HepG2 (cell line): ENCODE data around the gene CNBD2. TPM values are rescaled to one million over a fixed set of nuclear protein-coding genes. Genes with fewer than 3 reads are reported as not detected.
A peak's percentile ranks its signal among the peaks of the same experiment; 100 is the strongest.

ENCODE experiments used
- CC2D1A ChIP-seq: sonication (generic); formaldehyde crosslinking; IDR thresholded peaks from 2 replicates; pipeline ENCODE4 v1.8.1; 2023; ENCODE audit warnings: mild to moderate bottlenecking, missing genetic modification reagents
- FOSL1 ChIP-seq: sonication (generic); formaldehyde crosslinking; IDR thresholded peaks from 2 replicates; pipeline ENCODE4 v1.9.0; 2021; ENCODE audit warnings: missing genetic modification reagents, borderline replicate concordance
- FOXC1 ChIP-seq: sonication (generic); formaldehyde crosslinking; IDR thresholded peaks from 2 replicates; pipeline ENCODE4 v1.8.0; 2022; ENCODE audit warnings: mild to moderate bottlenecking, missing genetic modification reagents, borderline replicate concordance
- GFI1 ChIP-seq: sonication (generic); formaldehyde crosslinking; IDR thresholded peaks from 2 replicates; pipeline ENCODE4 v1.5.0; 2020; ENCODE audit warnings: missing genetic modification reagents, mild to moderate bottlenecking, borderline replicate concordance
- HMG20B ChIP-seq: conservative IDR thresholded peaks from 2 replicates; pipeline ENCODE4 v1.6.1; 2016; ENCODE audit warnings: missing genetic modification reagents, missing compliant biosample characterization
- HNF4A ChIP-seq: sonication (generic); formaldehyde crosslinking; IDR thresholded peaks from 2 replicates; pipeline ENCODE4 v1.4.0; 2020; ENCODE audit warnings: missing genetic modification reagents
- LRRFIP1 ChIP-seq: sonication (generic); formaldehyde crosslinking; conservative IDR thresholded peaks from 2 replicates; pipeline ENCODE4 v1.4.0; 2020; ENCODE audit warnings: missing genetic modification reagents
- POGZ ChIP-seq: sonication (generic); formaldehyde crosslinking; IDR thresholded peaks from 2 replicates; pipeline ENCODE4 v1.4.0; 2020; ENCODE audit warnings: mild to moderate bottlenecking, missing genetic modification reagents
- SMYD3 ChIP-seq: sonication (generic); formaldehyde crosslinking; IDR thresholded peaks from 2 replicates; pipeline ENCODE4 v1.8.1; 2023; ENCODE audit warnings: mild to moderate bottlenecking, missing genetic modification reagents
- THAP7 ChIP-seq: sonication (generic); formaldehyde crosslinking; IDR thresholded peaks from 2 replicates; pipeline ENCODE4 v1.8.1; 2023; ENCODE audit warnings: mild to moderate bottlenecking, missing genetic modification reagents
- ZBTB37 ChIP-seq: sonication (generic); formaldehyde crosslinking; IDR thresholded peaks from 2 replicates; pipeline ENCODE4 v1.4.0; 2020; ENCODE audit warnings: mild to moderate bottlenecking, missing genetic modification reagents
- ZNF646 ChIP-seq: sonication (generic); formaldehyde crosslinking; IDR thresholded peaks from 2 replicates; pipeline ENCODE4 v1.9.0; 2021; ENCODE audit warnings: mild to moderate bottlenecking, missing genetic modification reagents
- ZNF703 ChIP-seq: sonication (generic); formaldehyde crosslinking; IDR thresholded peaks from 2 replicates; pipeline ENCODE4 v1.5.1; 2020; ENCODE audit warnings: missing genetic modification reagents, mild to moderate bottlenecking, moderate library complexity, borderline replicate concordance
- ZNF761 ChIP-seq: sonication (generic); formaldehyde crosslinking; conservative IDR thresholded peaks from 2 replicates; pipeline ENCODE4 v1.4.0; 2020; ENCODE audit warnings: mild to moderate bottlenecking, missing genetic modification reagents
- ZNF850 ChIP-seq: sonication (generic); formaldehyde crosslinking; conservative IDR thresholded peaks from 2 replicates; pipeline ENCODE4 v1.9.0; 2021; ENCODE audit warnings: mild to moderate bottlenecking, missing genetic modification reagents
- ZSCAN21 ChIP-seq: sonication (generic); formaldehyde crosslinking; IDR thresholded peaks from 2 replicates; pipeline ENCODE4 v1.8.0; 2022; ENCODE audit warnings: mild to moderate bottlenecking, missing genetic modification reagents, moderate library complexity, borderline replicate concordance
- polyA plus RNA-seq, 8 experiments: library from polyadenylated mRNA; depleted of rRNA in 3 of 8; stranded (reverse) in 7 of 8; unstranded in 1 of 8; fragments of >200 nt; fragmentation: Illumina TruSeq in 4 of 8; extraction: Trizol in 4 of 8; gene quantifications; 2 replicates each; pipeline versions ENCODE4 v1.2.1 to v1.2.3, GENCODE V29; 2011 to 2016; ENCODE audit warnings: low read depth in 4 of 8, missing spikeins in 1 of 8, mixed read lengths in 1 of 8; ENCODE audit not compliant: insufficient read depth in 1 of 8
- total RNA-seq, 5 experiments: library from RNA; depleted of rRNA; stranded (reverse); fragments of >200 nt; fragmentation: Illumina TruSeq; extraction: Trizol; gene quantifications; 2 replicates each; pipeline ENCODE4 v1.2.3, GENCODE V29; 2016; ENCODE audit warnings: low read depth in 1 of 5

CNBD2 gene
- total and polyA plus RNA-seq, 2 of the 13 experiments (the other 11 are each of a cell fraction or from before 2014, with no cell fraction given) = 12.4 to 22.8 TPM

- TF ChIP-seq SMYD3 (CRISPR knock-in tag) (no peak; the same call in 1 of the 2 replicates), ZNF761 (0 out of 2 replicates have a peak, but pooled peaks have one; percentile 64), FOSL1 (no peak), ZNF850 (no peak; the same call in 1 of the 2 replicates), ZNF703 (no peak; the same call in 1 of the 2 replicates), HNF4A (no peak), CC2D1A (CRISPR knock-in tag) (no peak), HMG20B (CRISPR knock-in tag) (0 out of 2 replicates have a peak, but pooled peaks have one; percentile 31), GFI1 (CRISPR knock-in tag) (no peak), THAP7 (CRISPR knock-in tag) (peak; percentile 88; the same call in 1 of the 2 replicates), ZSCAN21 (CRISPR knock-in tag) (no peak; the same call in 1 of the 2 replicates), ZNF646 (CRISPR knock-in tag) (no peak), ZBTB37 (CRISPR knock-in tag) (no peak), POGZ (peak; percentile 33; the same call in 1 of the 2 replicates), LRRFIP1 (CRISPR knock-in tag) (no peak), FOXC1 (no peak; the same call in 1 of the 2 replicates)
Measured at GRCh38 chr20:36064658-36065426, 96.5 kb downstream of the CNBD2 start (continued).
